ENCODE measurements around the gene SH3RF3.

- no peak for TF ChIP-seq GATA3 (IDR thresholded peaks at IDR 0.05; ENCODE audit: low read depth, low read length)
- no peak for TF ChIP-seq GATA2 (IDR thresholded peaks at IDR 0.05; ENCODE audit: low read depth, low read length)
These were observed 10.9 kb downstream of the SH3RF3 start for GRCh38 chr2:109139865-109140396.
